GM12872 (cell line): Measurements from ENCODE around the gene TBC1D10A.

ENCODE experiments used
- CTCF ChIP-seq: IDR thresholded peaks from 3 replicates; pipeline ENCODE4 v1.5.1; 2011; ENCODE audit warnings: low read depth, mild to moderate bottlenecking, low read length, moderate library complexity; ENCODE audit not compliant: insufficient read depth

The TBC1D10A gene

GRCh38 chr22:30294830-30295229 lies 31.9 kb downstream of the TBC1D10A start:
- TF ChIP-seq CTCF = no peak

DNA sequence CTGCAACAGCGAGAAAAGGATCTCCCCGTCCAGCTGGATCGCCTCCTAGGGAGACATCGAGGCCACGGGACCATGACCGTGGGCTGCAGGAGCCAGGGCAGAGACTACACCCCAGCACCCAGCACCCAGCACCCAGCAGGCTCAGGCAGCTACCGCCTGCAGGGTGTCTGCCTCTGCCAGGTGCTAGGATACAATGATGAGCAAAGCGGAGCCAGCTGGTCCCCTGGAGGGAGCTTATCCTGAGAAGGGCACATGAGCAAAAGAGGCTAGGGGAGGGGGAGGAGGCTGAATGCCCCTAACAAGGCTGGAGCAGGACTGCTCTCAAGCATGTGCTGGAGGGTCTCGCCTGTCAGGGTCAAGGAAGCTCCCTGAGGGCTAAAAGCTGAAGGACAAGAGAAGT lies 32.7 kb downstream of the TBC1D10A start:
- TF ChIP-seq CTCF = no peak

GRCh38 chr22:30293026-30293425 lies 33.7 kb downstream of the TBC1D10A start:
- no peak for TF ChIP-seq CTCF

DNA sequence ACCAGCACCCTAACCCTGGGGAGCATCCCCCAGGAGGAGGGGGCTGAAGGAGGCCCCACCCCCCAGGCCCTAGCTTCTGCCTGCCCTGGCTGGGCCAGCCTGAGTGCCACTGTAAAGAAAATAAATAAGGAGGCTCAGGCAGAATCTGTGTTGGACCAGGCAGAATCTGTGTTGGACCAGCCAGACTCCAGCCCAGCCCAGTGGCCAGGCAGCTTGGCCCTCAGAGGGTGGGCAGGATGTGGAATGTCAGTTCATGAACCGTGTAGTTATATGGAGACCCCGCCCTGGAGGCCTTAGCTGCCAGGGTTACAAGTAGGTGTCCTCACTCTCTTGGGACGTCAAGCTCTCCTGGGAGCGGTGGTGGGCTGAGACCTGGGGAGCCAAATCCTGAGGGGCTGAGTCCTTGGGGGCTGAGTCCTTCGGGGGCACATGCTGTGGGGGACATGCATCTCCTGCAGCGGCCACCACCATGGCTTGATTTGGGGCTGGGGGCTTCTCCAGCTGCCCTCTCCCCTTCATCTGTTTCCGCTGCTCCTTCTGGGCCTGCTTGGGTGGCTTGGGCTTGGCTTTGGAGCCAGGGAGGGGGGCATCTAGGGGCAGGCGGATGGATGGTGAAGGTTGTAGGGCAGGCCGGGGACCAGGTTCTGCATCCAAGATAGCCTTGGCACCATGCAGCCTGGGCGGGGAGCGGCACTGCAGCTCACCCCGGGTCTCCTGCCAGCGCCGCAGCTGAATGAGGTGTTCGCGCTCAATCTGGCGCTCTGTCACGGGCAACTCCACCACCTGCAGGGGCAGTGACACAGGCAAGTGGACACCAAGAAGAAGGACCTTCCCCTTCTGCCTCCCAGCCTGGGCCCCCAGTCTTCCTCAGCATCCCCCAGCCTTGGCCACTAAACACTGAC lies 34.4 kb downstream of the TBC1D10A start:
- no peak for TF ChIP-seq CTCF

GRCh38 chr22:30291058-30291892 lies 35.5 kb downstream of the TBC1D10A start:
- TF ChIP-seq CTCF = no peak

DNA sequence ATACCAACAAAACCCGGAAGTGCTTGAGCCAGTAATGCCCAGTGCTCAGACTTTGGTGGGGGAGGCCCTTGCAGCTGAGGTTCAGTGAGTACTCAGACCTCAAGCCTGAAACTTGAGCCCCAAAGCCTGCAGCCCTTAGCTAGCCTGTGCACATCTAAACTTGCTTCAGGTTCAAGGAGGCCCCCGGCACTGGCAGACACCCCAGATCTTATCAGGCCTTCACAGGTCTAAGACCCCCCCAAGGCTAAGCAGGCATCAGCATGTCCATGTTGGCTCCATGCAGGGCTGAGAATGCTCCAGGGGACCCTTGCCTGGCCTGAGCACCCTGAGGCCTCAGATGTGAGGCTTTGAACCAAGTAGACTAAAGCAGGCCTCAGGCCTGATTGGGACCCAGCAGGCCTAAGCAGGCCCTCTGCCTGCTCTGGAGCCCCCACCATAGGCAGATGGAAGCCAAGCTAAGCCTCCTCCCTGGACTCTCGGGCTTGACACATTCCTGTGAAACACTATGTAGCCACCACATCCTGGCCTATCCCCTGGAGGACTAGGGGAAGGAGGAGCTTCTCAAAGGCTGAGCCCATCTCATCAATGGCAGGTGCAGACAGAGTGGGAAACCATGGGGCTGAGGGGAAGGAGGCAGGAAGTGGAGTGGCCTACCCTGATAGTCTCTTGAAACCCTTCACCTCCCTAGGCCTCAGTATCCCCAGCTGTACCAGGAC lies 36.2 kb downstream of the TBC1D10A start:
- TF ChIP-seq CTCF = no peak

DNA sequence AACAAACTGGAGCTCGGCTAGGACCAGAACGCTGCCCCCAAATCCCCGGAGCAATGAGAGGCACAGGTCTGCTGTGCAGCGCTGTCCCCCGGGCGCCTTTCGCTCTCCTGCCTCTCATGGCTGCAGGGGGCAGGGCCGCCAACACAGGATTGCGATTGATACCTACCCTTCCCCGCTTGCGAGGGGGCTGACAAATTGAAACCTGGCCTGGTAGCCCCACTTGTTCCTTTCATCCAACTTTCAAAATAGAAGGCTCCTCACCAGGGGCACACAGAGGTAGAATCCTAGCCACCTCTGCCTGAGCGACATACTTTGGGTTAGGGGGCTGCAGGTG lies 36.8 kb downstream of the TBC1D10A start:
- 0 out of 3 replicates have a peak, but pooled peaks have one; percentile 16 for TF ChIP-seq CTCF
